Measurements from ENCODE around the gene MOB3A. TPM values are rescaled to one million over a fixed set of nuclear protein-coding genes. Genes with fewer than 3 reads are reported as not detected.

The MOB3A gene
- total RNA-seq, 4 donors from 2014 or later = 18.7 to 74.2 (median 46.1) TPM

- Histone ChIP-seq H3K4me3 (no peak overlapping the region), H3K27me3 (no peaks in the 10 kb centered on the region), H3K27ac (no peak overlapping the region), H3K9me3 (no peaks in the 10 kb centered on the region), H3K4me1 (peaks cover 0 to 29% (median 10%) of the 10 kb centered on the region in 4 donors), H3K36me3 (peaks cover 0 to 42% (median 18%) of the 10 kb centered on the region in 4 donors)
- in situ Hi-C loops (cut with MboI; ENCODE audit: low pct_ligation_motif_present in 1 of 4, low pct_unique_long_range_greater_than_20kb in 1 of 4, low sequenced_read_pairs in 3 of 4) = loop anchor here in 1 of 4 donors (10.0 kb wide), 1 partner anchor 54 kb away; no protein-coding TSS in a partner anchor
- no peak for TF ChIP-seq POLR2A (IDR thresholded peaks at IDR 0.05)
- no peak for DNase-seq
- intact Hi-C loops (cut with DNase I; ENCODE audit: low total_unique reads) = loop anchor here (10.0 kb wide), 1 partner anchor 154 kb away; no protein-coding TSS in a partner anchor
- WGBS, 2 donors (ENCODE audit: low coverage in 1 of 2) = 92% methylated on average over 25 of the region's 32 CpGs; no CpG with 5 or more reads in 1 of the 2 donors
These were observed 16.9 kb downstream of the MOB3A start for GRCh38 chr19:2079076-2079864.

DNA sequence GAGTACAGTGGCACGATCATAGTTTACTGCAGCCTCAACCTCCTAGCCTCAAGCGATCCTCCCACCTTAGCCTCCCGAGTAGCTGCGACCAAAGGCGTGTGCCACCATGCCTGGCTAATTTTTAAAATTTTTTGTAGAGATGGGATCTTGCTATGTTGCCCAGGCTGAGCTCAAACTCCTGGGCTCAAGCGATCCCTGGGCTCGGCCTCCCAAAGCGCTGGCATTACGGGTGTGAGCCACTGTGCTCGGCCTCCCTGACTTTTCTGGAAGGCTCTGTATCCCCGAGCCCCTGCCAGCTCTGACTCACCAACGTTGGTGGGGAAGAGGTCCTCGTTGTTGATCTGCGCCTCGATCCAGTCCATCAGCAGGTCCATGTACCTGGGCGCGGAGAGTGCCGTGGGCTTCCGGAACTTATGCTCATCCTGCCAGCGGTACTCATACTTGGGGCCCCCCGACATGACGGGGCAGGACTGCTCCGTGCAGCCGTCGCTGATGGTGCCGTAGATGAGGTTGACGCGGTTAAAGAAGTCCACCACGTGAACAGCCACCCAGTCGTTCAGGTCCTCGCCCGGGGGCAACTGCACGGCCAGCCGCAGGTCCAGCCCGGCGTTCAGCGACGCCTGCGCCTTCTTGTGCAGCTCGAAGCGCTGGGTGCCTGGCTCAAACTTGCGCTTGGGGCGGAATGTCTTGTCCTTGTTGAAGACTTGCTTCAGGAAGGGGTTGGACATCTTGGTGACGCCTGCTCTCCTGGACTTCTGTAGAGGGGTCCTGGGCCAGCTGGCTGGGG, 18.1 kb downstream of the MOB3A start:
- intact Hi-C loops (cut with DNase I; ENCODE audit: low total_unique reads) (loop anchor here (10.0 kb wide), 1 partner anchor 153 kb away; no protein-coding TSS in a partner anchor), in situ Hi-C loops (cut with MboI; ENCODE audit: low pct_ligation_motif_present in 1 of 4, low pct_unique_long_range_greater_than_20kb in 1 of 4, low sequenced_read_pairs in 3 of 4) (loop anchor here in 1 of 4 donors (10.0 kb wide), 1 partner anchor 53 kb away; no protein-coding TSS in a partner anchor)
- no peaks in the 10 kb centered on the region for H3K9me3 ChIP-seq
- TF ChIP-seq, protein P1, sequence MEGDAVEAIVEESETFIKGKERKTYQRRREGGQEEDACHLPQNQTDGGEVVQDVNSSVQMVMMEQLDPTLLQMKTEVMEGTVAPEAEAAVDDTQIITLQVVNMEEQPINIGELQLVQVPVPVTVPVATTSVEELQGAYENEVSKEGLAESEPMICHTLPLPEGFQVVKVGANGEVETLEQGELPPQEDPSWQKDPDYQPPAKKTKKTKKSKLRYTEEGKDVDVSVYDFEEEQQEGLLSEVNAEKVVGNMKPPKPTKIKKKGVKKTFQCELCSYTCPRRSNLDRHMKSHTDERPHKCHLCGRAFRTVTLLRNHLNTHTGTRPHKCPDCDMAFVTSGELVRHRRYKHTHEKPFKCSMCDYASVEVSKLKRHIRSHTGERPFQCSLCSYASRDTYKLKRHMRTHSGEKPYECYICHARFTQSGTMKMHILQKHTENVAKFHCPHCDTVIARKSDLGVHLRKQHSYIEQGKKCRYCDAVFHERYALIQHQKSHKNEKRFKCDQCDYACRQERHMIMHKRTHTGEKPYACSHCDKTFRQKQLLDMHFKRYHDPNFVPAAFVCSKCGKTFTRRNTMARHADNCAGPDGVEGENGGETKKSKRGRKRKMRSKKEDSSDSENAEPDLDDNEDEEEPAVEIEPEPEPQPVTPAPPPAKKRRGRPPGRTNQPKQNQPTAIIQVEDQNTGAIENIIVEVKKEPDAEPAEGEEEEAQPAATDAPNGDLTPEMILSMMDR (IDR thresholded peaks at IDR 0.05) = no peak
- TF ChIP-seq EP300 (IDR thresholded peaks at IDR 0.05; ENCODE audit: low read depth) = no peak
- no peak for TF ChIP-seq POLR2A (IDR thresholded peaks at IDR 0.05)
- TF ChIP-seq POLR2AphosphoS5 (IDR thresholded peaks at IDR 0.05) = no peak
- H3K27ac ChIP-seq = no peak overlapping the region
- peaks cover 0 to 30% (median 10%) of the 10 kb centered on the region in 4 donors for H3K4me1 ChIP-seq
- no peak for DNase-seq
- H3K4me3 ChIP-seq = no peak overlapping the region
- 94% methylated on average over 44 of the region's 44 CpGs; no CpG with 5 or more reads in 1 of the 2 donors for WGBS, 2 donors (ENCODE audit: low coverage in 1 of 2)
- H3K27me3 ChIP-seq = no peaks in the 10 kb centered on the region
- peaks cover 0 to 48% (median 23%) of the 10 kb centered on the region in 4 donors for H3K36me3 ChIP-seq

GRCh38 chr19:2077398-2077797, 18.7 kb downstream of the MOB3A start:
- H3K4me3 ChIP-seq = no peak overlapping the region
- no peaks in the 10 kb centered on the region for H3K9me3 ChIP-seq
- in situ Hi-C loops (cut with MboI; ENCODE audit: low pct_ligation_motif_present in 1 of 4, low pct_unique_long_range_greater_than_20kb in 1 of 4, low sequenced_read_pairs in 3 of 4) = loop anchor here in 1 of 4 donors (10.0 kb wide), 1 partner anchor 53 kb away; no protein-coding TSS in a partner anchor
- TF ChIP-seq POLR2A (IDR thresholded peaks at IDR 0.05) (no peak), EP300 (IDR thresholded peaks at IDR 0.05; ENCODE audit: low read depth) (no peak), POLR2AphosphoS5 (IDR thresholded peaks at IDR 0.05) (no peak)
- TF ChIP-seq, protein P1 (IDR thresholded peaks at IDR 0.05) = no peak
- H3K27me3 ChIP-seq = no peaks in the 10 kb centered on the region
- peaks cover 0 to 24% (median 8%) of the 10 kb centered on the region in 4 donors for H3K4me1 ChIP-seq
- no peak overlapping the region for H3K27ac ChIP-seq
- 87 to 92% methylated on average over 2 to 7 of the region's 7 CpGs for WGBS, 2 donors (ENCODE audit: low coverage in 1 of 2)
- H3K36me3 ChIP-seq = peaks cover 0 to 54% (median 26%) of the 10 kb centered on the region in 4 donors
- intact Hi-C loops (cut with DNase I; ENCODE audit: low total_unique reads) = loop anchor here (10.0 kb wide), 1 partner anchor 153 kb away; no protein-coding TSS in a partner anchor
- DNase-seq = no peak

DNA sequence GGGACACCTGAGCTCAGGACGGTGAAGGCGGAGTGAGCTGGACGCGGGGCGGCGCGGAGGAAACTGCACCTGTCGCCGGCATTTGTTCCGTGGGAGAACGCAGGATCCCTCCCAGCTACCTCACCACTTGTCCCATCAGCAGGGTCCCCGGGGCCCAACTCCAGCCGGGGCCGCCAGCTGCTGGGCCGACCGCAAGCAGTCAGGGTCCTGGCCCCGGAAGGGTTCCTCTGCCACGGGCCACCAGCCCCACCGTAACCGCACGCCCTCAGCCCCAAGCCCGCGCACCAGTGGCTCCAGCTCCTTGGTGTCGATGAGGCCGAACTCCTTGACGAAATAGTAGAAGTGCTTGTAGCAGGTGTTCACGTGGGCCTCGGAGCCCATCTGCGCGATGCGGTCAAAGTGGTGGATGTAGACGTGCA, 19.6 kb downstream of the MOB3A start:
- Histone ChIP-seq H3K4me1 (peaks cover 0 to 16% (median 4%) of the 10 kb centered on the region in 4 donors), H3K36me3 (peaks cover 0 to 62% (median 30%) of the 10 kb centered on the region in 4 donors), H3K4me3 (no peak overlapping the region), H3K27me3 (no peaks in the 10 kb centered on the region), H3K27ac (no peak overlapping the region), H3K9me3 (no peaks in the 10 kb centered on the region)
- 99% methylated on average over 32 of the region's 32 CpGs; no CpG with 5 or more reads in 1 of the 2 donors for WGBS, 2 donors (ENCODE audit: low coverage in 1 of 2)
- TF ChIP-seq EP300 (IDR thresholded peaks at IDR 0.05; ENCODE audit: low read depth) = no peak
- TF ChIP-seq, protein P1 (IDR thresholded peaks at IDR 0.05) = no peak
- no peak for TF ChIP-seq POLR2A (IDR thresholded peaks at IDR 0.05)
- TF ChIP-seq POLR2AphosphoS5 (IDR thresholded peaks at IDR 0.05) = no peak
- in situ Hi-C loops (cut with MboI; ENCODE audit: low pct_ligation_motif_present in 1 of 4, low pct_unique_long_range_greater_than_20kb in 1 of 4, low sequenced_read_pairs in 3 of 4) (loop anchor here in 1 of 4 donors (10.0 kb wide), 1 partner anchor 52 kb away; no protein-coding TSS in a partner anchor), intact Hi-C loops (cut with DNase I; ENCODE audit: low total_unique reads) (loop anchor here (10.0 kb wide), 1 partner anchor 152 kb away; no protein-coding TSS in a partner anchor)
- DNase-seq = no peak

Data from transverse colon (tissue), 4 donors.